Fibroblast of pulmonary artery (primary cell): ENCODE results near the gene SERPINA9.

Experiments
- DNase-seq: peaks from one replicate; pipeline ENCODE4 v3.0.0-alpha.2; 2010; ENCODE audit warnings: low read depth
- H3K4me3 ChIP-seq: replicated peaks from 2 replicates; pipeline ENCODE4 v1.5.1; 2011; ENCODE audit warnings: low read depth, mild to moderate bottlenecking, control low read depth, low read length, moderate library complexity
- CTCF ChIP-seq: IDR thresholded peaks from 2 replicates; pipeline ENCODE4 v1.5.1; 2011; ENCODE audit warnings: mild to moderate bottlenecking, control low read depth, low read length, inconsistent platforms; ENCODE audit errors: missing control alignments

SERPINA9 gene, protein sequence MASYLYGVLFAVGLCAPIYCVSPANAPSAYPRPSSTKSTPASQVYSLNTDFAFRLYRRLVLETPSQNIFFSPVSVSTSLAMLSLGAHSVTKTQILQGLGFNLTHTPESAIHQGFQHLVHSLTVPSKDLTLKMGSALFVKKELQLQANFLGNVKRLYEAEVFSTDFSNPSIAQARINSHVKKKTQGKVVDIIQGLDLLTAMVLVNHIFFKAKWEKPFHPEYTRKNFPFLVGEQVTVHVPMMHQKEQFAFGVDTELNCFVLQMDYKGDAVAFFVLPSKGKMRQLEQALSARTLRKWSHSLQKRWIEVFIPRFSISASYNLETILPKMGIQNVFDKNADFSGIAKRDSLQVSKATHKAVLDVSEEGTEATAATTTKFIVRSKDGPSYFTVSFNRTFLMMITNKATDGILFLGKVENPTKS

DNA sequence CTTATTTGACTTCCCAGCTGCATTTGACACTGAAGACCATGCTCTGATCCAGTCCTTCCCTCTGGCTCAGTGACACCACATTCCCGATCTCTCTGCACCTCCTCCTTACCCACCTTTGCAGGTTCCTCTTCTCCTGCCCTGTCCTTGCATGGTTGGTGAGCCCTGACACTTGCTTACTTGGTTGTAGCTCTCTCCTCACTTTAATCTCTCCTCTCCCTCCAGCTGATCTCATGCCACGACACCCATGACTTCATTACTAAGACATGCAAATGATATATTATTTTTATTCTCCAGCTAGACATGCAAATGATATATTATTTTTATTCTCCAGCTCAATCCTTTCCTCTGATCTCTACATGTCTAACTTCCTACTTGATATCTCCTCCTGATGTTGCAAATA lies at the start of gene SERPINA9:
Gene SERPINA9 (minus strand): TSS at position 175 of the 400 bp plus-strand sequence. CDS start 6,357 bp downstream, outside the sequence.
- TF ChIP-seq CTCF = no peak
- DNase-seq = no peak
- H3K4me3 ChIP-seq = no peak within 1 kb of the TSS

DNA sequence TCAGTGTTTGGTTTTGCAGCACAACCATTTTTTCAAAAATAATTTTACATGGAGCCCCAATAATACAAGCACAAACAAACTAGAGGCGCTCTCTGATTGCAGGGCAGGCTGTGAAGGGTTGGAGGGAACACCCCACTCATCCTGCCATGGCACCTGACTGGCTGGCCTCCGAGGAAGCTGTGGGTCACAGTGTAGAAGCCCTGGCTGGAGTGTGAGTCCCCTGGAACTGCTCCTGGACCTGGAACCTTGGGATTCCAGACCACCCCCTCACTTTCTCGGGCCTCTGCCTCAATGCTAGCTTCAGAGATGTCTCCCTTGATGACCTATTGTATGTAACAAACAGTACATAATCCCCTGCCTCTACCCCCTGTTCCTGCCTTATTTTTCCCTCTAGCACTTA lies 48.1 kb upstream of the SERPINA9 start:
- no peak for TF ChIP-seq CTCF
- no peak overlapping the region for H3K4me3 ChIP-seq
- DNase-seq = no peak

- no peak overlapping the region for H3K4me3 ChIP-seq
- DNase-seq = no peak
- TF ChIP-seq CTCF = no peak
Measured at GRCh38 chr14:94523265-94523664, 47.3 kb upstream of the SERPINA9 start.

GRCh38 chr14:94522115-94522724 lies 46.2 kb upstream of the SERPINA9 start:
- no peak for DNase-seq
- no peak for TF ChIP-seq CTCF
- no peak overlapping the region for H3K4me3 ChIP-seq

DNA sequence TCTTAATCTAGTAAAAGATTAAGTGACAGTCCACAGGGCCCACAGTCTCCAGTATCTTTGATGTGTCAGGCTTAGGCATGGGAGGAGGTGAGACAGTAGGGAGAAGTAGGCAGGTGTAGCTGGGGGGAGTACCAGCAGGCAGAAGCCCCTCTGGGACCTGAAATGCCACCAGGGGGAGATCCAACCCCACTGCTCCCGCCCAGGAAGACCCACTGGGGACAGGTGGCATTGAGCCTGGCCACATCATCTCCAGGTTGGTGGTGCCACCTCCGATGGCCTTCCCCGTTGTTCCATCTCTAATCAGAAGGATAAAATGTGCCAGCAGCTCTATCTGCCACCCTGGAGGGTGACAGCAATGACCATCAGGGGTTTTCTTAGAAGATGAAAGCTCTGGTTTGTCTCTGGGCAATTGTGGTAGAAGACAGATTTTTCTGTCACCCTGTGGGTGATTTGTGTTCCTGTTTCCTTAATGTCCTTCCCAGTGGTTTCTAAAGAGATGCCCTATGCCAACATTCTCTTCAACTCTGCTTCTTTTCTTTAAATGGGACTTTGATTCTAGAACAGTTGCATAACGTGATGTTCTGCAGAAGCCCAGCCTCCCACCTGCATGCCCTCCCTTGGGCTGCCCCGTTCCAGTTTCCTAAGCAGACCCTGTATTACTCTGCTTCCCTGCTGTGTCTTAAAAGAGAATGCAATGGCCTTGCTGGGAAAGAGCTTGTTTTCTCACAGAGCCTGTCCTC lies 45.5 kb upstream of the SERPINA9 start:
- DNase-seq = no peak
- TF ChIP-seq CTCF = no peak
- no peak overlapping the region for H3K4me3 ChIP-seq

DNA sequence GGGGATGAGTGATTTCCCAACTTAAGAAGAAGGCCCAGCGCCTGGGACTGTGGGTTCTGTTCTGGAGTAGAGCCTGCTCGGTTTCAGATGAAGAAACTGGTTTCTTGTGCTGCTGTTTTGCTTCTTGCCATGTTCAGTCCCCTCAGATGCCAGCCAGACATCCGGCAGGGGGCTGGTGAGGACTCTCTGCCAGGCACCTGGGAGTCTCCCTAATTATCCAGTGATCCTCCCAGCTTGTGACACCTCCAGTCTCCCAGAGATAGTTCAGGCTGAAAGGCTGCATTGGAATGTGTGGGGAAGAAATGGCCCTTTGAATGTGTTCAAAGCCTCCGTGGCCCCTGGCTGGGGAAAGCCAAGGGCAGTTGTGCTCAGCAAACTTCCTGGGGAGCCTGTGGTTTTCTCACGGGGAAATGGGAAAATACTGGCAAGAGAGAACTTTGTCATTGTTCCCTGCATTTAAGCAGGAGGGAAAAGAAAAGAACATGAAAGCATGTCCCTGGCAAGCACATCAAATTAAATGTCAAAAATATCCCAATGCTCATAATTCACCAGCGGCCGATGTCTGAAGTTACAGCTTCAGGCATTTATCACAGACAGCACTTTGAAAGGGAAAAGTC lies 41.8 kb upstream of the SERPINA9 start:
- no peak overlapping the region for H3K4me3 ChIP-seq
- DNase-seq = no peak
- TF ChIP-seq CTCF = no peak
